NCI-H2107 treated with DMSO at 0.1 percent for 48 hours (cell line): ENCODE results near the gene MAMDC2.
"Not testable (repeated sequence)": the region's sequence is repeated elsewhere in the genome, so short reads cannot be mapped to it uniquely, and the experiment has no call there.

ENCODE experiments used
- DNase-seq: peaks from one replicate; lab custom pipeline; 2025; ENCODE audit not compliant: unreplicated experiment; lab: John Stamatoyannopoulos, UW

Gene MAMDC2

GRCh38 chr9:70170151-70170790, 126.6 kb downstream of the MAMDC2 start:
- DNase-seq, result no peak

DNA sequence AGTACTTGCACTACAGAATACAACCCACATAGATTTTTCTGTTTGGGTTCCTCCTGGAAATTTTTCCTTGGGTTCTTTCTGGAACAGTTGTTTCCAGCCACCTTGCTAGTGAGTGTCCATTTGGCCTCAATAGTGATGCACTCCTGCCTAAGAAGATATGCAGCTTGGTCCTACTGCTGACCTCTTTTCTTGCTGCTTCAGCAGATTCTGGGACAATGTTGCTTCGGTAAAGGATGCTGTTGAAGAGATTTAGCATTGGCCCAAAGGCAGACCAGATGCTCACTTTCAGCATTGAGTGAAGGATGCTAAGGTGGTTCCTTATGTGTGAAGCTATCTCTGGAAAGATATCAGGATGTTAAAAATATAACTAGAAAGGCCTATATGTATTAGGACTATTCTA, 128.9 kb downstream of the MAMDC2 start:
- DNase-seq, result no peak

- DNase-seq, result no peak
Measured at GRCh38 chr9:70177121-70177520, 133.5 kb downstream of the MAMDC2 start.

GRCh38 chr9:70192707-70193106, 149.1 kb downstream of the MAMDC2 start:
- DNase-seq, result no peak

GRCh38 chr9:70195456-70195855, 151.8 kb downstream of the MAMDC2 start:
- DNase-seq, result no peak

DNA sequence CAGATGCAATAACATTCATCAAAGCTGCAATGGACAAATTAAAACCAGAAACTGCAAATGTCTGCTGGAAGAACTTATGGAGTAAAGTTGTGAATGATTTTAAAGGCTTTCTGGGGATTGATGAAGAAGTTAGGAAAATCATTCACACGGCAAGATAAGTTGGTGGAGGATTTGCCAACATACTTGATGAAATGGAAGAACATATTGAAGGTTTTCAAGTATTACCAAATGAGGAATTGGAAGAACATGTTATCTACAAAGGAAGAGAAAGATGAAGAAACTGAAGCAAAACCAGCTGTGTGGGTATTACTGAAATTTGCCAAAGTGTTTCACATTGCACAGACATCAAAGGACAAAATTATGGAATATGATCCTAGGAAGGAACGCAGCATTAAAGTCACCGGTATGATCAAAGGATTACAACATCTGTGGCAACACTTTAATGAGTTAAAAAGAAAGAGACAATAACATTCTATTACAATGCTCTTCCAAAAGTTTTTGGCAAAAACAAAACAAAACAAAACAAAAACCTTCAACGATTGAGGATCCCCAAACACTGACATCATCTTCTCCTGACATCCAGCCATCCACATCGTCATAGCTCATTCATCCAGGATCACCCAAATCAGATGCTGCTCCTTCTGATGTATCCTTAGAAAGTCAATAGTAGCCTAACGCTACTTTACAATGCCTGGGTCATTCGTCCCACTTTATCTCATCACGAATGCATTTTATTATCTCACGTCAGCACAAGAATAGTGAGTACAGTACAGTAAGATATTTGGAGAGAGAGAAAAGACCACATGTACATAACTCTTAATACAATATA, 153.8 kb downstream of the MAMDC2 start:
- no peak for DNase-seq

GRCh38 chr9:70204743-70205142, 161.1 kb downstream of the MAMDC2 start:
- not testable (repeated sequence) for DNase-seq

GRCh38 chr9:70205366-70206020, 161.8 kb downstream of the MAMDC2 start:
- DNase-seq, result no peak

GRCh38 chr9:70217029-70217428, 173.4 kb downstream of the MAMDC2 start:
- no peak for DNase-seq

- DNase-seq, result no peak
Measured at GRCh38 chr9:70218767-70219166, 175.1 kb downstream of the MAMDC2 start.

DNA sequence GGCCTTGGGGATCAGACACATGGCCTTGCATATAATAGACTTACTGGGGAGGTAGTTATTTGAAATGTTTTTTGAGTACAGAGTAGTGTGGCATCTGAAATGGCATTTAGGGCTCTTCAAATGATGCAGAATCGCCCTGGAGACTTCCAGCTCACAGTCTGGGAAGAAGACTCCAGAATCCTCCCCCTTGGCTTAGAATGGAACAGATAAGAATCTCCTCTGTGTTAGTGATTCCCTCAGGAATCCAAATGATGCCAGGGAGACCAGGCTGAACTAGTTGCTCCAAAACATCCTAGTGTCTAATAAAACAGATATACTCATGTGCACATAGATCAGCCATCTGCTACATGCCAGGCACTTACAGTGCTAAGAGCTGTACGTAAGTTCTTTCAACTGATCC, 176.6 kb downstream of the MAMDC2 start:
- no peak for DNase-seq

- DNase-seq, result no peak
Measured at GRCh38 chr9:70222354-70222753, 178.7 kb downstream of the MAMDC2 start.

DNA sequence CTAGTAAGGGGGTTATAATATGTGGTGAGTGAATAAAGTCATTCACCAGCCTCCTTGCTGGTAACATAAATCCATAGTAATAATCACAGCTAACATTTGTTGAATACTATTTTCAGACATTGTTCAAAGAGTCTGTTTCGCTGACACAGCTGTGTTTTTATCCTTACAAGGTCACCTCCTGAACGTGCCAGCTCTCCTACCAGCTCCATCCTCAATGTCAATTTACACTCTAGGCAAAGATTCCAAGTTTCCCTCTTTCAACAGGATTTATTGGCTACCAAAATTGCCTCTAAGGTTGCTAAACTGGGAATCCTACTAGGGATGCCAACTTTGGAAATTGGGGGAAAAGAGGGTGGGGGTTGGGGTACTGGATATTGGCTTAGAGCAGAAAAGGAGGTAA, 184.5 kb downstream of the MAMDC2 start:
- DNase-seq, result no peak

- DNase-seq, result no peak
Measured at GRCh38 chr9:70228611-70229010, 185.0 kb downstream of the MAMDC2 start.

DNA sequence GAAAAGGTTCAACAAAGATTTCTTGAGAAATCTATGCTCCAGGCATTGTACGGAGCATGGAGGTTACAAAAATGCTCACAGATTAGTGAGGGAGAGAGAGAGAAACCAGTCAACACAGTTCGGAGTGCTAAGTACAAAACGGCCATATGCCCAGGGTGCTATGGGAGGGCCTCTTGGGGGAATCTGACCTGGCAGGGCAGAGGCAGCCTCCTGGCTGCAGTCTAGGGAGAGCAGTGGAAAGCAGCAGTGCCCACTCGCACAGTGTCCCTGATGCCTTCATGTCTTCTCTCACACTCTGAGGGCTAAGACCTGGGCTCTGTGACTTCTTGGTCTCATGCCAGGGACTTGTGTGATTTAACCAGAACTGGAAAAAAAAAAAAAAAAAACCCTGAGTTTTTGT, 185.4 kb downstream of the MAMDC2 start:
- DNase-seq, result no peak

GRCh38 chr9:70229579-70229978, 185.9 kb downstream of the MAMDC2 start:
- no peak for DNase-seq

GRCh38 chr9:70232476-70232875, 188.8 kb downstream of the MAMDC2 start:
- DNase-seq, result no peak

DNA sequence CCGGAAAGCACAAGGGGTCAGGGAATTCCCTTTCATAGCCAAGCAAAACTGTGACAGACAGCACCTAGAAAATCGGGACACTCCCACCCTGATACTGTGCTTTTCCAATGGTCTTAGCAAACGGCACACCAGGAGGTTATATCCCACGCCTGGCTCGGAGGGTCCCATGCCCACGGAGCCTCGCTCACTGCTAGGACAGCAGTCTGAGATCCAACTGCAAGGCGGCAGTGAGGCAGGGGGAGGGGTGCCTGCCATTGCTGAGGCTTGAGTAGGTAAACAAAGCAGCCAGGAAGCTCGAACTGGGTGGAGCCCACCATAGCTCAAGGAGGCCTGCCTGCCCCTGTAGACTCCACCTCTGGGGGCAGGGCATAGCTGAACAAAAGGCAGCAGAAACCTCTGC, 190.6 kb downstream of the MAMDC2 start:
- not testable (repeated sequence) for DNase-seq

DNA sequence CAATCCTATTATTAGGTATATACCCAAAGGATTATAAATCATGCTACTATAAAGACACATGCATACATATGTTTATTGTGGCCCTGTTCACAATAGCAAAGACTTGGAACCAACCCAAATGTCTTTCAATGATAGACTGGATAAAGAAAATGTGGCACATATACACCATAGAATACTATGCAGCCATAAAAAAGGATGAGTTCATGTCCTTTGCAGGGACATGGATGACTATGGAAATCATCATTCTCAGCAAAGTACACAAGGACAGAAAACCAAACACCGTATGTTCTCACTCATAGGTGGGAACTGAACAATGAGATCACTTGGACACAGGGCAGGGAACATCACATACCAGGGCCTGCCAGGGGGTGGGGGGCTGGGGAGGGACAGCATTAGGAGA, 202.3 kb downstream of the MAMDC2 start:
- DNase-seq, result not testable (repeated sequence)

- no peak for DNase-seq
Measured at GRCh38 chr9:70250221-70250620, 206.6 kb downstream of the MAMDC2 start.

GRCh38 chr9:70255486-70255885, 211.8 kb downstream of the MAMDC2 start:
- DNase-seq, result no peak

GRCh38 chr9:70256123-70256551, 212.5 kb downstream of the MAMDC2 start:
- DNase-seq, result no peak
